GM15510 (cell line): Measurements from ENCODE around the gene ST7L.
A peak's percentile ranks its signal among the peaks of the same experiment; 100 is the strongest.

Experiments
- POLR2A ChIP-seq: IDR thresholded peaks from 3 replicates; pipeline ENCODE4 v1.6.1; 2011; ENCODE audit warnings: borderline replicate concordance; ENCODE audit not compliant: insufficient read length; ENCODE audit errors: extremely low read depth

Gene ST7L, protein sequence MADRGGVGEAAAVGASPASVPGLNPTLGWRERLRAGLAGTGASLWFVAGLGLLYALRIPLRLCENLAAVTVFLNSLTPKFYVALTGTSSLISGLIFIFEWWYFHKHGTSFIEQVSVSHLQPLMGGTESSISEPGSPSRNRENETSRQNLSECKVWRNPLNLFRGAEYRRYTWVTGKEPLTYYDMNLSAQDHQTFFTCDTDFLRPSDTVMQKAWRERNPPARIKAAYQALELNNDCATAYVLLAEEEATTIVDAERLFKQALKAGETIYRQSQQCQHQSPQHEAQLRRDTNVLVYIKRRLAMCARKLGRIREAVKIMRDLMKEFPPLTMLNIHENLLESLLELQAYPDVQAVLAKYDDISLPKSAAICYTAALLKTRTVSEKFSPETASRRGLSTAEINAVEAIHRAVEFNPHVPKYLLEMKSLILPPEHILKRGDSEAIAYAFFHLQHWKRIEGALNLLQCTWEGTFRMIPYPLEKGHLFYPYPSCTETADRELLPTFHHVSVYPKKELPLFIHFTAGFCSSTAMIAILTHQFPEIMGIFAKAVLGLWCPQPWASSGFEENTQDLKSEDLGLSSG

GRCh38 chr1:112618721-112619517 is at the start of gene ST7L:
Gene ST7L, minus strand, starts transcription at chr1:112619141. Its CDS starts 28 bp downstream, at chr1:112619113.
- TF ChIP-seq POLR2A = peak; percentile 65

DNA sequence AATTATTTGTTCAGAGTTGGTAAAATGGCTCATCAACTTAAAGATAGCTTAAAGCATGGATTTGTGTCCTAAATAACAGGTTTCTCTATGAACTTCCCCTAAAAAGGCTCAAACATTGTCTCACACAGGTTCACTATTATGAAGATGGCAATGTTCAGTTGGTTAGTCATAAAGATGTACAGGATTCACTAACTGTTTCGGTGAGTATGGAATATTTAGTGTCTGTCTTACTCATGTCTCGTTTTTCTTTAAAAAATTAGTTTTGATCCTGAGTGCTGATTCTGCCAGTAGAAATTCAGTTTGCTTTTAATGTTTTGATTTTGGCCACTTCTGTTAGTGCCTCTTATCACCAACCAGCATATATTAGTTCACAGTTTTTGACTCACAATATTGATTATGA is 48.0 kb upstream of the ST7L start:
- no peak for TF ChIP-seq POLR2A

- no peak for TF ChIP-seq POLR2A
Measured at GRCh38 chr1:112665857-112666256, 46.9 kb upstream of the ST7L start.

DNA sequence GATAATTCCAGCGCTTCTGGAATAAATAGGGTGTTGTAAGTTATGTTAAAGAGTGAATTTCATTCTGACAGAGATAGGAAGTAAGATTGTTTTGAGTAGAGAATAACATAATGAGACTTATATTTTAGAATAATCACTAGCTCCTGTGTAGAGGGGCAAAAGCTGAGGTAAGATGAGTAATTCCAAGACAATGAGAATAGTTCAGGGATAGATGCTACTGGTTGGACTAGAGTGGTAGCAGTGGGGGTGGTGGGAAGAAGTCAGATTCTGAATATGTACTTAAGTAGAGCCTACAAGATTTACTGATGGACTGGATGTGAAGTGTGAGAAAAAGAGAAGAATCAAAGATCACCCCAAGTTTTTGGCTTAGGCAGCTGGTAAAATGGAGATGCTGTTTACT is 32.3 kb upstream of the ST7L start:
- no peak for TF ChIP-seq POLR2A

- TF ChIP-seq POLR2A = no peak
Measured at GRCh38 chr1:112646225-112646624, 27.3 kb upstream of the ST7L start.

DNA sequence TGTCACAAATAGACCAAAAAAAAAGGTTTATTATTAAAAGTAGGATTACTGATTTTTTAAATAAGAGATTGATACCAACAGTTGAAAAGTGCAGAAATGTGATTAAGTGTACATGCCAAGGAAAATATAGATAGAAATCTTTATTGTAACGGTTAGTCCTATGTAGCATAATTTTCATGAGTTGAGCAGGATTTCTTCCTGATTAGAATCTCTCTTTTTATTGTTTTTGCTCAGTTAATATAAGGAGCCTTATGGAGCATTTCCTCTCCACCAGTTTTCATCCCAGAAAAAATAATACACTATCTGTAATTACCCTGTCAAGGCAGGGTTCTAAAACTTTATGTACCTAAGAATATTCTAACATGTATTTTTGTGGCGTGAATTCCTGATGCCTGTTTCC is 24.1 kb upstream of the ST7L start:
- TF ChIP-seq POLR2A = no peak

DNA sequence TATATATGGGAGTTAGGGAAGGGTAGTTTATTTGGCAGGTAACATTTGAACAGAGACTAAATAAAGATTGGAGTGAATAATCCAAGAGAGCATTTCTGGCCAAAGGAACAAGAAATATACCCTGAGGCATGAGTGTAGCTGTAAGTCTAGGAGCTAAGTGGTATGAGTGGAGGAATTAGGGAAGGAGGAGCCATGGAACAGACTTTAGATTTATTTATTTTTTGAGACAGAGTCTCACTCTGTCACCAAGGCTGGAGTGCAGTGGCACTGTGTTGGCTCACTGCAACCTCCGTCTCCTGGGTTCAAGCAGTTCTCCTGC is 19.1 kb upstream of the ST7L start:
- TF ChIP-seq POLR2A = no peak

DNA sequence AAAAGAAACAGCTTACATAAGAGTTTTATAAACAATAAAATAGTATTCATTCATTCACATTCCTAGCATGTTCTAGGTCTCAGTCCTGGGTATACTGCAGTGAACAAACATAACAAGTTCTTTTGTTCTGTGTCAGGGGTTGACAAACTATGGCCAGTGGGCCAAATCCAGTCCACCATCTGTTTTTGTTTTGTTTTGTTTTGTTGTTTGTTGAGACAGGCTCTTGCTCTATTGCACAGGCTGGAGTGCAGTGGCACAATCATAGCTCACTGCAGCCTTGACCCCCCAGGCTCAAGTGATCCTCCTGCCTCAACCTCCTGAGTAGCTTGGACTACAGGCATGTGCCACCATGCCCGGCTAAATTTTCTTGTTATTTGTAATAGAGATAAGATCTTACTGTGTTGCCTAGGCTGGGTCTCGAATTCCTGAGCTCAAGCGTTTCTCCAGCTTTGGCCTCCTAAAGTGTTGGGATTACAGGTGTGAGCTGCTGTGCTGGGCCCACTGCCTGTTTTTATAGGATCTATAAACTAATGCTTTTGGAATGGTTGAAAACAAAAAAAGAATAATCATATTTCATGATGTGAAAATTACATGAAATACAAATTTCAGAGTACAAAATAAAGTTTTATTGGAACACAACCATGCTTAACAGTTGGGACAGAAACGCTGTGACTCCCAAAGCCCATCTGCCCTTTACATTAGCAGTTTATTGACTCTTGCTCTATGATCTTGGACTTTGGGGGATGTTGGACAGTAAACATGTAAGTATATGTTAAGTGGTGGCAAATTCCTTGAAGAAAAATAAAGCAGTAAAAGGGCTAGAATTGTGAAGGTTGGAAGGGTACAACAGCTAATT is 18.5 kb upstream of the ST7L start:
- no peak for TF ChIP-seq POLR2A

GRCh38 chr1:112636597-112637253 is 17.8 kb upstream of the ST7L start:
- TF ChIP-seq POLR2A = no peak

DNA sequence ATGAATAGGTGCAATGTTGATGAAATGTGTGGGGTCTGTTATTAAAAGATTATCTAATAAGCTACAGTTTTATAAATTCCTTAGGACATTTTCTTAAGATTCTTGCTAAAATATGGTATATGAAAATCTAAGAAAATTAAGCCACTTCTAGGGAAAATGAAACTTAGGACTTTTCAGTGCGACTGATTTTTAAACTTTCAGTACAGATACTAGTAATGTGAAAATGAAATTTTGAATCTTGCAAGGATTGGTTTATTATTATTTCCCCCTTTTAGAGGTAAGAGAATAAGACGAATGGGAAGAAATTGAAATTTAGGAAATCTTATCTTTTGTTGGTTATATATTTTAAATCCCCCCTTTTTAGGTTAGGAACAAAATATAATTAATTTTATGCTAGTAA is 17.1 kb upstream of the ST7L start:
- TF ChIP-seq POLR2A = no peak

GRCh38 chr1:112634367-112634766 is 15.4 kb upstream of the ST7L start:
- no peak for TF ChIP-seq POLR2A

GRCh38 chr1:112633628-112634027 is 14.7 kb upstream of the ST7L start:
- no peak for TF ChIP-seq POLR2A

- no peak for TF ChIP-seq POLR2A
Measured at GRCh38 chr1:112629256-112629655, 10.3 kb upstream of the ST7L start.

GRCh38 chr1:112628516-112628915 is 9.6 kb upstream of the ST7L start:
- no peak for TF ChIP-seq POLR2A

DNA sequence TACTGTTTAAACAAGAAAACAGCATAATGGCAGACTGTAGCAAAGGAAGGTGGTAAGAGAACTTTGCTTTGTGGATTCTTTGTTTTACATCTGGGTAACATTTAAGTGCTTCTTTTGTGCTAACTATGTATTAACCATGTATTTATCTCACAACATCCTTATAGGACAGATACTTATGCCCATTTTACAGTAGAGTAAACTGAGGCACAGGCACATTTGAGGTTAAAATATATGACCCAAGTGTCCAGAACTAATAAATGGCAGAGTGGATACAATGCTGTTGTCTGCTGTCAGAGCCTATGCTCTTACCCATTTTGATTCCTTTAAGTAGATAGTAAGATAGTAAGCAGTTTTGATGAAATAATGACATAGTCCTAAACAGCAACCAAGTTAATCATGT is 7.9 kb upstream of the ST7L start:
- TF ChIP-seq POLR2A = no peak

DNA sequence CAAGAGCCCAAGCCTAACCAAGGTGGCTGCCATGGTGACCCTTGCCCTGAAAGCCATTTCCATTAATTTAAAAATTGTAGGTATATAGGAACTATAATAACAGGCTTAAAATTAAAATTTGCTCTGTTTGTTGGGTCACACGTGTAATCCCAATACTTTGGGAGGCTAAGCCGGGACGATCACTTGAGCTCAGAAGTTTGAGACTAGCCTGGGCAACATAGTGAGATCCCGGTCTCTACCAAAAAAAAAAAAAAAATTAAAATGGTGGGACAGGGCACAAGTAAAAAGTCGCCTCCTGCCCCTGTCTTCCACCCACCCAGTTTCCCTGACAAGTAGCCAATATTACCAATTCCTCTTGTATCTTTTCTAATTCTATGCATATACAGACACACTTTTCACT is 7.3 kb upstream of the ST7L start:
- TF ChIP-seq POLR2A = no peak
